Measurements from ENCODE around the gene ZNF526. TPM values are rescaled to one million over a fixed set of nuclear protein-coding genes. Genes with fewer than 3 reads are reported as not detected.
A peak's percentile ranks its signal among the peaks of the same experiment; 100 is the strongest.

Gene ZNF526
- total RNA-seq, 1 donor from 2014 or later = 18.4 TPM

DNA sequence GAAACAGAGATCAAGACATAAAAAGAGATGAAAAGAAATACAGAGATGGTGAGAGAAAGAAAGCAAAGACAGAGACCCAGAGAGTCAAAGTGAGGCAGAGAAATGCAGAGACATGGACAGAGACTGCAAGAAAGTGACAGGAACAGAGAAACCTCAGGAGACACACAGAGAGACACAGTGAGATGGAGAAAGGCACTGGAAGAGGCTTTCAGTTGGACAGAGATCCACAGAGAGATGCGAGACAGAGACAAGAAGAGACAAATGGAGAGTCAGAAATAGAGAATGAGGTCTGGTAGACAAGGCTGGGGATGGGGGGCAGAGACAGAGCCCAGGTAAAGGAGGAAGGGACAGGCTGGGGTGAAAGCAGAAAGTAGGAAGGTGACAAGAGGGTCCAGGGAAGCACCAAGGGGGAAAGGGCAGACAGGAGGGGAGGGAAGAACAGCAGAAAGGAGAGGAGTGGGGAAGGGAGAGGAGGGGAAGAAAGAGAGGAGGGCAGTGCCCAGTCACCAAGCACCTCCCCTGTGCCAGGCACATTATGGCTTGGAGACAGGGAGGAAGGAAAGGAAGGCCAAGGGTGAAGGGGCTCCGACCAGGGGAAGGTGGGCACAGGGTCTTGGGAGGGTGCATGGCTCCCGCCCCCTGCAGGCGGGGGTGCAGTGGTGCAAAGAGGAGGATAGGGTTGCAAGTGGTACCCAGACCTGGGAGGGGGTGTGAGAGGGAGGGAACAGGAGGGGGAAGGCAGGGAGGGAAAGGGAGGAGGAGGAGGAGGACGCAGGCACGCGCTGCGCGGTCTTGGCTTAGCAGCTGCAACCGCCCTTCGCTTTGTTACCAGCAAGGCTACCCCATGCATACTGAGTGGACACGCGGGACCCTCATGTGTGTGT is 41.1 kb upstream of the ZNF526 start:
- no peak overlapping the region for H3K27ac Mint-ChIP-seq
- peaks cover 3% of the 10 kb centered on the region for H3K36me3 Mint-ChIP-seq (ENCODE audit: low read depth)
- intact Hi-C loops (cut with micrococcal nuclease) = no loop called here
- no peak overlapping the region for H3K4me3 Mint-ChIP-seq
- DNase-seq (ENCODE audit: low spot score) = no peak
- peaks cover 32% of the 10 kb centered on the region for H3K4me1 Mint-ChIP-seq (ENCODE audit: low read depth)
- no peaks in the 10 kb centered on the region for H3K9me3 Mint-ChIP-seq
- peaks cover 36% of the 10 kb centered on the region for H3K27me3 Mint-ChIP-seq (ENCODE audit: insufficient read depth)

DNA sequence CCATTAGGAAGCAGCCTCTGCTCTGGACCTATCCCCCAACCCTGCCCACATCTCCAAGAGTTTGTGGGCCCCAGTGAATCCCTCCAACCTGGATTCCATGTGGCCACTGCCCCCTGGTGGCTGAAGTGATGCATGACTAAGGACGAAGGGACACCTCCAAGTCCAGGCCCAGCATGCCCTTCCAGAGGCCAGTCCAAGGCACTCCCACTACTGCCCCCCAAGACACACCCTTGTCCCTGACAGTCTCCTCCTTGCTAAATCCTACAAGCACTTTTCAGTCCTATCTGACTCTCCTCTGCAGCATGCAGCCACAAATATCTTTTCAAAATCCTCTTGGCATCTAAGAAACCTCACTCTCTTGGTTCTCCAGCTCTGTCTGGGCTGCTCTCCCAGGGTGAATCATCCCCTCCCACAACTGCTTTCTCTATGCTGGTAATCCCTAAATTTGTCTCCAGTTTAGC is 35.7 kb upstream of the ZNF526 start:
- peaks cover 5% of the 10 kb centered on the region for H3K36me3 Mint-ChIP-seq (ENCODE audit: low read depth)
- peak overlapping the region; percentile 19 for H3K4me3 Mint-ChIP-seq
- no peaks in the 10 kb centered on the region for H3K9me3 Mint-ChIP-seq
- H3K4me1 Mint-ChIP-seq (ENCODE audit: low read depth) = peaks cover 45% of the 10 kb centered on the region
- peak overlapping the region; percentile 54 for H3K27ac Mint-ChIP-seq
- peaks cover 15% of the 10 kb centered on the region for H3K27me3 Mint-ChIP-seq (ENCODE audit: insufficient read depth)
- intact Hi-C loops (cut with micrococcal nuclease) = loop anchor here (1.0 to 2.0 kb wide), 6 partner anchors 8 to 98 kb away; partner anchors contain the start of gene DEDD2
- peak; percentile 56 for DNase-seq (ENCODE audit: low spot score)

- peaks cover 45% of the 10 kb centered on the region for H3K4me1 Mint-ChIP-seq (ENCODE audit: low read depth)
- H3K9me3 Mint-ChIP-seq = no peaks in the 10 kb centered on the region
- intact Hi-C loops (cut with micrococcal nuclease) = loop anchor here (2.0 kb wide), 2 partner anchors 32 to 98 kb away; partner anchors contain the start of gene DEDD2
- peaks cover 5% of the 10 kb centered on the region for H3K36me3 Mint-ChIP-seq (ENCODE audit: low read depth)
- peaks cover 8% of the 10 kb centered on the region for H3K27me3 Mint-ChIP-seq (ENCODE audit: insufficient read depth)
- H3K27ac Mint-ChIP-seq = peak overlapping the region; percentile 59
- peak; percentile 41 for DNase-seq (ENCODE audit: low spot score)
- H3K4me3 Mint-ChIP-seq = peak overlapping the region; percentile 25
Observed at GRCh38 chr19:42185277-42185676, 34.8 kb upstream of the ZNF526 start.

GRCh38 chr19:42188665-42189064 is 31.4 kb upstream of the ZNF526 start:
- Mint-ChIP-seq H3K9me3 (peaks cover 6% of the 10 kb centered on the region), H3K36me3 (ENCODE audit: low read depth) (peaks cover 7% of the 10 kb centered on the region), H3K27me3 (ENCODE audit: insufficient read depth) (peaks cover 2% of the 10 kb centered on the region), H3K27ac (no peak overlapping the region), H3K4me3 (no peak overlapping the region), H3K4me1 (ENCODE audit: low read depth) (peaks cover 46% of the 10 kb centered on the region)
- intact Hi-C loops (cut with micrococcal nuclease) = no loop called here
- no peak for DNase-seq (ENCODE audit: low spot score)

GRCh38 chr19:42189133-42189532 is 31.0 kb upstream of the ZNF526 start:
- Mint-ChIP-seq H3K4me1 (ENCODE audit: low read depth) (peaks cover 45% of the 10 kb centered on the region), H3K36me3 (ENCODE audit: low read depth) (peaks cover 10% of the 10 kb centered on the region), H3K27me3 (ENCODE audit: insufficient read depth) (peaks cover 2% of the 10 kb centered on the region), H3K9me3 (peaks cover 11% of the 10 kb centered on the region), H3K27ac (no peak overlapping the region), H3K4me3 (no peak overlapping the region)
- DNase-seq (ENCODE audit: low spot score) = no peak
- intact Hi-C loops (cut with micrococcal nuclease) = no loop called here

GRCh38 chr19:42191330-42191729 is 28.8 kb upstream of the ZNF526 start:
- H3K36me3 Mint-ChIP-seq (ENCODE audit: low read depth) = peaks cover 15% of the 10 kb centered on the region
- no peaks in the 10 kb centered on the region for H3K27me3 Mint-ChIP-seq (ENCODE audit: insufficient read depth)
- DNase-seq (ENCODE audit: low spot score) = no peak
- intact Hi-C loops (cut with micrococcal nuclease) = no loop called here
- peaks cover 13% of the 10 kb centered on the region for H3K9me3 Mint-ChIP-seq
- H3K4me1 Mint-ChIP-seq (ENCODE audit: low read depth) = peaks cover 29% of the 10 kb centered on the region
- no peak overlapping the region for H3K4me3 Mint-ChIP-seq
- H3K27ac Mint-ChIP-seq = peak overlapping the region; percentile 40

DNA sequence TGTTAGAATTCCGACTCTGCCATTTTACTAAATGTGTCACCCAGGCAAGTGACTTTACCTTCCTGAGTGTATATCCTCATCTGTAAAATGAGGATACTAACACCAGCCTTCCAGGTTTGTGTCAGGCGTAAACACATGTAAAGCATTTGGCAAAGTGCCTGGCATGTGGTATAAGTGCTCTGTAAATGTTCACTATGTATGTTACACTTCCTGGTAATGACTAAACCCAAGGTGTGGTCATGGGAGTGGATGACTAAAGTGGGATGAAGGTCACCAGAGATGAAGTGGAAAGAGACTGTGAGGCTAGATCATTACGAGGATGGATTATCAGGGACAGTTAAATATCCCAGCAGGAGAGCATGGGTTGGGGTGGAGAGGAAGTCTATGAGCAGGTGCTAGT is 28.3 kb upstream of the ZNF526 start:
- Mint-ChIP-seq H3K4me3 (peak overlapping the region; percentile 40), H3K36me3 (ENCODE audit: low read depth) (peaks cover 20% of the 10 kb centered on the region), H3K9me3 (peaks cover 13% of the 10 kb centered on the region), H3K27ac (peak overlapping the region; percentile 1), H3K4me1 (ENCODE audit: low read depth) (peaks cover 29% of the 10 kb centered on the region), H3K27me3 (ENCODE audit: insufficient read depth) (no peaks in the 10 kb centered on the region)
- DNase-seq (ENCODE audit: low spot score) = no peak
- intact Hi-C loops (cut with micrococcal nuclease) = no loop called here

DNA sequence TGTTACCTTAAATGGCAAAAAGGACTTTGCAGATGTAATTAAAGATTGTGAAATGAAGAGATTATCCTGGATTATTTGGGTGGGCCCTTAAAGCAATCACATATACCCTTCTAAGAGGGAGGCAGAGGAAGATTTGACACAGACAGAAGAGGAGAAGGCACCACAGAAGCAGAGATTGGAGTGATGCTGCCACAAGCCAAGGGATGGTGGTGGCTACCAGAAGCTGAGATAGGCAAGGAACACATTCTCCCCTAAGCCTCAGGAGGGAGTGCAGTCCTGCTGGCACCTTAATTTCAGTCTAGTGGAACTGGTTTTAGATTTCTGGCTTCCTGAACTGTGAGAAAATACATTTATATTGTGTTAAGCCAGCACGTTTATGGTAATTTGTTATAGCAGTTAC is 26.8 kb upstream of the ZNF526 start:
- DNase-seq (ENCODE audit: low spot score) = no peak
- Mint-ChIP-seq H3K4me3 (no peak overlapping the region), H3K27me3 (ENCODE audit: insufficient read depth) (no peaks in the 10 kb centered on the region), H3K4me1 (ENCODE audit: low read depth) (peaks cover 37% of the 10 kb centered on the region), H3K36me3 (ENCODE audit: low read depth) (peaks cover 26% of the 10 kb centered on the region), H3K27ac (no peak overlapping the region), H3K9me3 (peaks cover 13% of the 10 kb centered on the region)
- intact Hi-C loops (cut with micrococcal nuclease) = no loop called here

DNA sequence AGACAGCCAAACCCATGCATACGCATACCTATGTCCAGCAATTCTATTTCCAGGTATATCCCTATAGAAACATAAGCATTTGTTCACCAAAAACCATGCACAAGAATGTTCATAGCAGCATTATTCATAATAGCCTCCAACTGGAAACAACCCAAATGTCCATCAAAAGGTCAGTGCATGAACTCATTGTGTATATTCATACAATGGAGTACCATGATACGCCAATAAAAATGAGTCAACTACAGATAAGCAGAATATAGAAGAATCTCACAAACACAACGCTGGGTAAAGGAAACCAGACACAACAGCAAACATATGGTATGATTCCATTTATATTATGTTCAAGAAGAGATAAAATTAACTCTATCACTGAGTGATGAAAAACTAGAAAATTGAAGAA is 26.4 kb upstream of the ZNF526 start:
- peaks cover 29% of the 10 kb centered on the region for H3K36me3 Mint-ChIP-seq (ENCODE audit: low read depth)
- no peak for DNase-seq (ENCODE audit: low spot score)
- H3K4me3 Mint-ChIP-seq = no peak overlapping the region
- H3K4me1 Mint-ChIP-seq (ENCODE audit: low read depth) = peaks cover 41% of the 10 kb centered on the region
- no peak overlapping the region for H3K27ac Mint-ChIP-seq
- intact Hi-C loops (cut with micrococcal nuclease) = no loop called here
- peaks cover 13% of the 10 kb centered on the region for H3K9me3 Mint-ChIP-seq
- no peaks in the 10 kb centered on the region for H3K27me3 Mint-ChIP-seq (ENCODE audit: insufficient read depth)

DNA sequence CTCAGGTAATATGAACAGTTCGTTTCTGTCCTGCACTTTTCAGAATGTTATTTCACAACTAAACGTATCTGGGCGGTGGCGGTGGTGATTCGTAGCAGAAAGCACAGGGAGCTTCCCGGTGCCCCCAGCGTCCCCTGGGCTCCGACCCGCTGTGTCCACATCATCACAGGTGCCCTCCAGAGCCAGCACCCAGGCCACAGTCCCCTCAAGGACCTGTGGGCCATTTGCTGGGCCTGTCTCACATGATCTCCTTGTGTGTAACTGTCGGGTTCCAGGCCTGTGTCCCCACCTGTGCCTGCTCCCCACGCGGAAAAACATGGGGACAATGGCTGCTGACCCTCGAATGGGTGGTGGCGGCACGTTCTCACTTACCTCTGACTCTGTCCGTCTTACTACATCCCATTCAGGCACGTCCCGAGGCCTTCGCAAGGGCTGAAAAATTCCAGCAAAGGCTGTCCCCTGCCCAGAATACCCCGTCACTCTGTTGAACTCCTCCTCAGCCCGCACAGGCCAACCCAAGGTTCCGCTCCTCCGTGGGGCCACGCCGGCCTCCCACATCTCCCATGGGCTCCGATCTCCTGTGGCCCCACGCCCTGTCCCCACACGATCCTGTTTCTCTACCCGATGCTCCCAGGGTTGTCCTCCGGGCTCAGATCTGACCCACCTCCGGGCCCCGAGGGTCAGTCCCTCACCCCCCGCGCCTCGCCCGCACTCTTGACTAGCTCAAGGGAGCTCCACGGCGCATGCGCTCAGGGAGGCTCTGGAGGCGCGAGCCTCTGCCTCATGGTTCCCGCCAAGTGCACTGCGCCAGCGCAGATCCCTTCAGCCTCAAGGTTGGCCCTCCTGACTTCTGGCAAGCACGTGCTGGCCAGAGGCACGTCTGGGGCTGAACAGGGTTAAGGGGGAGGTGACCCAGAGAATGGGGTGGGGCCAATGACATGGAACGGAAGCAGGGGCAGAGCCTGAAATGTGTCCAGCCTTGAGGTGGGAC is 23.8 kb upstream of the ZNF526 start:
- no peak for DNase-seq (ENCODE audit: low spot score)
- Mint-ChIP-seq H3K9me3 (peaks cover 13% of the 10 kb centered on the region), H3K36me3 (ENCODE audit: low read depth) (peaks cover 48% of the 10 kb centered on the region), H3K27ac (no peak overlapping the region), H3K27me3 (ENCODE audit: insufficient read depth) (no peaks in the 10 kb centered on the region), H3K4me3 (no peak overlapping the region), H3K4me1 (ENCODE audit: low read depth) (peaks cover 61% of the 10 kb centered on the region)
- intact Hi-C loops (cut with micrococcal nuclease) = no loop called here

DNA sequence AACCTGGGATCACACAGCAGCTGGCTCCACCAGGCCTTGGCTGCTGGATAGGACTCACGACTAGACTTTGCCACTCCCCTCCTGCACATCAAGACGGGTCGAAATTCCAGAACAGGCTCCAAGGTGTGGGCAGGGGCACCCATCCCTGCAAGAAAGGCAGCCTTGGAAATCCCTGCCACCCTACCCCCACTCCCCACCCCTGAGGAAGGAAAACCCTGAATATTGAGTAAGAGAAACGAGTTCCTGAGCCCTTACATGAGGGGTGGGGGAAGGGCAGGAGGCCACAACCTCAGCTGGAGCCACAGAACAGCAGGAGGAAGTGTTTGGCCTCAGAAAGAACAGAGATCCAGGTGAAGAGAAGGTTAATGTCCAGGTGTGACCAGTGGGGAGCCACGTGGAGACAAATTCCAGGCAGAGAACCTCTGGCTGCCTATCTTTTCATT is 22.7 kb upstream of the ZNF526 start:
- intact Hi-C loops (cut with micrococcal nuclease) = no loop called here
- no peaks in the 10 kb centered on the region for H3K27me3 Mint-ChIP-seq (ENCODE audit: insufficient read depth)
- H3K36me3 Mint-ChIP-seq (ENCODE audit: low read depth) = peaks cover 49% of the 10 kb centered on the region
- peak overlapping the region; percentile 80 for H3K27ac Mint-ChIP-seq
- H3K4me3 Mint-ChIP-seq = peak overlapping the region; percentile 54
- peaks cover 61% of the 10 kb centered on the region for H3K4me1 Mint-ChIP-seq (ENCODE audit: low read depth)
- H3K9me3 Mint-ChIP-seq = peaks cover 13% of the 10 kb centered on the region
- DNase-seq (ENCODE audit: low spot score) = no peak

DNA sequence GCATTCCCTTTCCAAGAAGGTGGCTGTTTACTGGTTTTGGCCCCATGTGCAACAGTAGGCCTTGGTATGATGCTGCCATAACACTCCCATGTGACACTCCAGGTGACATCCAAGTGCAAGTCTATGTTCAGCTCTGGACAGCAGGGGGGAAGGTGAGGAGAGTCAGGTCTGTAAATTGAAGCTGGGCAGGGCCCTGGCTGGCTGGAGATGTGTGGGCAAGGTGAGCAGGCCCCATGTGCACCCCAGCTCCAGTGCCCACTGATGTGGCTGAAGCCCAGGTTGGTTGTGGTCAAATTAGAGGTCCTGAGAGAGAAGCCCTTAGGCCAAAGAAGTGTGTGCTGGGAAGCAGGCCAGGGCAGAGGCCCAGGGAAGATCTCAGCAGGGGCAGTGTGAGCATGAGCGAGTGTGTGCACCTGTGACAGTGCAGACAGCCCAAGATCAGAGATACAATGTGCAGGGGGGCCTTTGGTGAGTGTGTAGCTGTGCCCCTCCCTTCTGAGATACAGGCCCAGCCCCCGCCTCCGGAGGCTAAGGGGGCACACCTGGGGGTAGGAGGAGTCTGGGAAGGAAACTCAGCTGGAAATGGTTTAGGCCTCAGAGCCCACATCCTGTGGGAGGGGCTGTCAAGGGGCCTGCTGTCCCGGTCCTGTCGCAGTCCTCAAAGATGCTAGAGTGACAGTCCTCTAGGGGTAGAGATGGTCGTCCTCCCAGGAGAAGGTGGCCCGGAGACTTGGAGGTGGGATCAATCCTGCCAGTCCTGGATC is 21.3 kb upstream of the ZNF526 start:
- peak; percentile 81 for DNase-seq (ENCODE audit: low spot score)
- intact Hi-C loops (cut with micrococcal nuclease) = loop anchor here (1.0 kb wide), 4 partner anchors 15 to 91 kb away; partner anchors contain the start of gene POU2F2
- peaks cover 75% of the 10 kb centered on the region for H3K4me1 Mint-ChIP-seq (ENCODE audit: low read depth)

More for the DNA sequence above, 21.3 kb upstream of the ZNF526 start:
- peaks cover 54% of the 10 kb centered on the region for H3K36me3 Mint-ChIP-seq (ENCODE audit: low read depth)
- H3K27ac Mint-ChIP-seq = peak overlapping the region; percentile 92
- peak overlapping the region; percentile 77 for H3K4me3 Mint-ChIP-seq
- peaks cover 5% of the 10 kb centered on the region for H3K9me3 Mint-ChIP-seq
- no peaks in the 10 kb centered on the region for H3K27me3 Mint-ChIP-seq (ENCODE audit: insufficient read depth)
